ENCODE results near the gene TSPAN3. TPM values are rescaled to one million over a fixed set of nuclear protein-coding genes. Genes with fewer than 3 reads are reported as not detected.

TSPAN3 gene
- total RNA-seq, 1 donor from 2014 or later = 533 TPM

DNA sequence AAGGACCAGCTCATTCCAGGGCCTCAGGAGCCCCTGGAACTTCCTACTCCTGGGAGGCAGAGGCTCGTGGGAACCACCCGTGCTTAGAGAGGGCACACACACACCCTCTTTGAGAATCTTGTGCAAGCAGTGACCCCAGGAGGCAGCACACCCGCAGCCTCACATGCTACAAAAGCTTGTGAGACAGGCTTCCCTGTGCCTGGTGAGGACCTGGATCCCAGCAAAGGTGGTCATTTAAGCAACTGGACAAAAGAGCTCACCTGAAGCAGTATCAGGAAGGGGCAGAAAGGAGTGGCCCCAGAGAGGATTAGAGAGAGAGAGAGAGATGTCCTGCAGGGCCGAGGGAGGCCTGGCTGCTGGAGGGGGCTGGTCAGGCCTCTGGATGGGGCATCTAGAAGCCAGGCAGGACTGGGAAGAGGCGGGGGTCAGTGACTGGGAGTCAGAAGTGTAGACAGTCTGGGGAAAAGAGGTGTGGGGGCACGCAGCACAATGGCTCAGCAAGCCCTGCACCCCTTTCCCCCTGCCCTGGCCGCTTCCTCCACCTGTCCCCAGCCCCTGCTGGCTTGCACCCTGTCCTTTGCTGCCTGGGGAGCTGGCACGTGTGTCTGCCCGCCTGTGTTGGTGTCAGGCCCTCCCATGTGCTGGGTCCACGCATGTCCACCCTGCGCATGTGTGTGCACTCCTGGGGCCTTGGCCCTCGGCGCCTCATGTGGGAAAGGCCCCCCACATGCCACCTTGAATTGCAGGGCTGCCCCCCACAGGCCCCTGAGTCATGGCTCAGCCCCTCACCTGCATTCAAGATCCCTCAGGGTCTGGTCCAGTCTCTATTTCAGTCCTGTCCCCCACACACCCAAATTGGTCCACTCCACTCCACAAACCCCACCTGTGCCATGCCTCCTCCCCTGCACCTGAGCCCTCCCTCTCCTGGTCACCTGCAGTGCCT, 36.9 kb downstream of the TSPAN3 start:
- no peak for DNase-seq (ENCODE audit: low read depth)

DNA sequence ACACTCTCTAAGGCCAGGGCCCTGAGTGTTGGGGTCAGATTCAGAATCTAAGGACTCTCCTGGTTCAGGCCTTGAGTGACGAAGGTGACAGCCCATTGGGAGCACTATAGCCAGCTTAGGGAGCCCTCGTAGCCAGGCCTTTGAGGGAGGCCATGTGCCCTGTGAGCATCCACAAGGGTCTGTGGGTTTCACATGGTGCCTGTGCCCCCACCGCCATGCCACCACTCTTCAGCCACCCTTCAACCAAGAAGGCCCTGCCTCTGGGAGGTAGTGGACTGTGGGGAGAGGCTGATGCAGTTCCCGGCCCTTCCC, 37.5 kb downstream of the TSPAN3 start:
- DNase-seq (ENCODE audit: low read depth) = no peak

DNA sequence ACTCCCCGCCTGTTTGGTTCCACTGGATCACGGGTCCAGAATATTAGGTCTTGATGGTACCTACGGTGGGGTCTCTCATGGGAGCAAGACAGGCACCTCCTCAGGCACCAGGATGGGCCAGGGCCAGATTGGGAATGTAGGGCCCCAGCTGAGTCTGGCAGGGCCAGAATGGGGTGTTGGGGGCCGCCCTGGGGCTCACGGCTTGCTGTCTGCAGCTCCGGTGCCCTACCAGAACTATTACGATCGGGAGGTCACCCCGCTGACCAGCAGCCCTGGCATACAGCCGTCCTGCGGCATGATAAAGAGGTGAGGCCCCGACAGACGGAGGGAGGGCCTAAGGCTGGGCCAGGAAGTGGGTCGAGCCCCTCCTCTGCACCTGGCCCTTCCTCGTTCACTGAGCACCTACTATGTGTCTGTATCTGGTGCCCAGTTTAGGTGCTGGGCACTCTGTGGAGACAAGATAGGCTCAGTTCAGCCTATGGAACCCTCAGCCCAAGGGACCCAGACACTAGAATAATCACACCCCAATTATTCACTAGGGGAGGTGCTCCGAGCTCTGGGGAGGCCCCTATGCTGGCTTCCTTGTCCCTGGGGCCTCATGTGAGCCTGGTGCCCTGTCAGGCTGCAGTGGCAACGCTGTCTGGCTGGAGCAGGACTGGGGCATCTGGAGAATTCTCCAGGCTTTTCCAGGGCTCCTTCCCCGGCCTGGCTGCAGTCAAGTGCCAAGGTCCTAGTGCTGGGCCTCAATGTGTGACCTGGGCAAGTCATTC, 38.1 kb downstream of the TSPAN3 start:
- no peak for DNase-seq (ENCODE audit: low read depth)

DNA sequence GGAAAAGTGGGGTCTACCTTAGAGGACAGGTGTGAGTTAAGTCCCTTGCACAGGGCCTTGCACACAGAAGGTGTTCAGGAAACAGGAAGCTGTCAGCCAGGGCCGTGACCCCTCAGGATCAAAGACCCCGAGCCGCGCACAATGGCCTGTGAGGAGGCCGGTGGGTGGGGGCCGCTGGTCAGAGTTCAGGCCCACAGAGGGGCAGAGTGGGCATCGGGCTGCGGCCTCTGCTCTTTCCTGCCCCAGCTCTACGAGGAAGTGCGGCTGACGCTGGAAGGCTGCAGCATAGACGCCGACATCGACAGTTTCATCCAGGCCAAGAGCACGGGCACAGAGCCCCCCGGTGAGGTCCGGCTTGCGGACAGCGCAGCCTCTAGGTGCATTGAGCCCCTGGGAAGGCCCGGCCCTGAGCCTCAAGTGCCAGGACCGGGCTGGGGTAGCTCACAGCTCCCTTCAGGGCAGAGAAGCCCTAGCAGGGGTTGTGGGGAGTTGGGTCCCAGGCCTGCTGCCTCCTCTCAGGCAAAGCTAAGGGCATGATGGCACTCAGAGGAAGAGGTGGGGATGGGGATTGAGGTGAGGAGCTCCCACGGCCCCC, 38.8 kb downstream of the TSPAN3 start:
- DNase-seq (ENCODE audit: low read depth) = no peak

DNA sequence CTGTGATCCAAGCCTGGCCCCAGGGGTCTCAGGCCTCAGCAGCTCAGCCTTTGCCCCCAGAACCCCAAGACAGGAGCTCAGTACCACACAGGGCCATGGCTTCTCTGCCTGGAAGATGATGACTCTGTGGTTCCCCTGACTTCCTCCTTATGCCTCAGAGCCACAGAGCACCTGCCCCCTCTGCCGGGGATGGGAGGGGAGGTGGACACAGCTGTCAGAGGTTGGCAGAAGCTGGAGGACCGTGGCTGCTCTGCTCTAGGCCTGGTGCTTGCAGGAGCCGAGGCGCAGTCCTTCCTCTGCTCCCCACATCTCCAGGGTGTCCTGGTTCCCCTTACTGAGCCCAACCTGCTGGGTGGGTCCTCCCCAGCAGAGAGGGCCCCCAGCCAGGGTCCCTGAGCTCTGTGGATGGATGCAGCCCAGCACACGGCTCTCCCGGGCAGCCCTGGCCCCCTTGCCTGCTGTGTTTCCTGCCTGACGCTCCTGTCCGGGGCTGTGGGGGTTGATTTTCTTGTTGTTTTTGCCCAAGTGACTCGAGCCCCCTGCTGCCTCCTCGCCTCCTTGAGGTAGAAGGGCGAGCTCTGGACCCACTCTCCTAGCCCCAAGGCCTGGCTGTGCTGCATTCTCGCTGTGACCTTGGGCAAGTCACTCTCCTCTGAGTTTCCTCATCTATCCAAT, 39.4 kb downstream of the TSPAN3 start:
- DNase-seq (ENCODE audit: low read depth) = no peak

DNA sequence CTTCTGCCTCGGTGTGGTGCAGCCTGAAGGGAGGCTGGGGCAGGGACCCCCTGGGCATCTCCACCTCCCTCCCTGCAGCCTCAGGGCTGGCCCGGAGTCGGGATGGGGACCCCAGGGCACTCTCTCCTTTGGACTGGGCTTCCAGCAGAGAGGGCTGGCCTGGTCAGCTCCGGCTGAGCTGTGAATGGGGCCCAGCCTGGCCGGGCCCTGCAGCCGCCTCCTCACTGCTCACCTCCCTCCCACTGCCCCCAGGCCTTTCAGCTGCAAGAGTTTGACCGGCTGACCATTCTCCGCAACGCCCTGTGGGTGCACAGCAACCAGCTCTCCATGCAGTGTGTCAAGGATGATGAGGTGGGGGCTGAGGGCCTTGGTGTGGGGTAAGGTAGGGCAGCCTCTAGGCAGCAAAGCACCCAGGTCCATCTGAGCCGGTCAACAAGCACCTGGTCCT, 40.0 kb downstream of the TSPAN3 start:
- DNase-seq (ENCODE audit: low read depth) = no peak

DNA sequence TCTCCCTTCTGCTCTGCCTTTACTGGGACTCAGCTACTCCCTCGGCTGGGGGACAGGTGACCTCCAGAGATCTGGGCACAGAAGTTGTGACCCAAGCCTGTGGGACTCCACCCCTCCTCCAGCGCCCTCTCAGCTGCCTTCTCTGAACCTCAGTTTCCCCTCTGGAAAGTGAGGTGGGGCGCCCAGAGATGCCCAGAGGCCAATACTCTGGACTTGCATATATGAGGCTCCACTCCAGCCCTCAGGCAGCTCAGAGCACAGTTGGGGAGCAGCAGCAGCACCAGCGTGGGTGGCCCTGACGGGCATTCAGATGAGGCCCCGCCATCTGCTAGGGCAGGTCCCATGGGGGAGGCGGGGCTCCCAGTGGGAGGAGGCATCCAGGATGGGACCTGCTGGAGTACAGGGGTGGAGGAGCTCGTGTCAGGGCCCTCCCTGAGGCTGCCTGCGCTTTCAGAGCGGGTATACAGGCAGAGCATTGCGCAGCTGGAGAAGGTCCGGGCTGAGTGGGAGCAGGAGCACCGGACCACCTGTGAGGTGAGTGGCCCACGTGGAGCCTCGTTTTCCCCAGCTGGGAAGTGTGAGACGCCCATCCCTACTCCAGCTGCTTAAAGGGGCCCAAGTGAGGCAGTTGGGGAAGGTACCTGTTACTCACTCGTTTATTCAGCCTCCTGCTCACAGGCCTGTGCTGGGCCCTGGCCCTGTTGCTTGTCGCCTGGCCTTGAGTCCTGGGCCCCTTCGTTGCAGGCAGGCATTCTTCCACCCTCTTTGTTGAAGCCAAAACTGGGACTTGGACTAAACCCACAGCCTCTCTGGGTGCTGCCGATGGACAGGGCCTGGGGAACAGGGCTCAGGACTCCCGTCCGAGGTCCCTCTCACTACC, 40.6 kb downstream of the TSPAN3 start:
- DNase-seq (ENCODE audit: low read depth) = no peak

DNA sequence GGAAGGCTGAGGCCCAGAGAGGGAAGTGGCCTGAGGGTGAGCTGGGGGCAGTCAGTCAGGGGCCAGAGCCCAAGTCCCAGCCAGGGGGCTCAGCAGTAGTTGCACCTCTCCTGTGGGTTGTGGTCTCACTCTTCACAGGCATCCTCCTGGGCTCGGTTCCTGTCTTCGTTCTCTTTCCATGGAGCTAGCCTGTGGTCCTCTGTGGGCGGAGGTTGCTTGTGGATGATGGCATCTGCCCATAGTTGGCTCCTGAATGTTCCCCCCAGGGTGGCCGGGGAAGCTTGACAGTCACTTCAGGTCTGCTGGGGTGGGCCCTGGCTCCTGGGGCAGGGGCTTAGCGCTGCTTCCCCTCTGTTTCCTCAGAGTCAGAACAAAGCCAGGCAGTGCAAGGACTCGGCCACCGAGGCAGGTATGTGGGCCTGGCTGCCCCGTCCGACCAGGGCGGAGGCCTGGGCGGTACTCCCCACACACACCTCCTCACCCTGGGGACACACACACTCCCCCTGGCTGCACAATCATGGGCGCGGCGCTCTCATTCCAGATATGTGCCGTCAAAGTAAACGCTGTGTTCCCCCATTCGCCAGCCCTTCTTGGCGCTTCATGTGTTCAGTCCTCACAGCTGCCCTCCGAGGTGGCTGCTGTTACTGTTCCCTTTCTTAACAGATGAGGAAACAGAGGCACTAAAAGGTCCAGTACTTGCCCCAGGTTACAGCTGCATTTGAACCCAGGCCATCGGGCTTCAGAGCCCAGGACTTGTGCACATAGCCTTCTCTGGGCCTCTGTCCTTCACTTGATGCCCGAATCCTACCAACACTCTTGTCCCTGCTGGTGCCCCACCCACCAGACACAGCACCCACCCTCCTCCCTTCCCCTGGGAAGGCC, 41.5 kb downstream of the TSPAN3 start:
- DNase-seq (ENCODE audit: low read depth) = no peak

DNA sequence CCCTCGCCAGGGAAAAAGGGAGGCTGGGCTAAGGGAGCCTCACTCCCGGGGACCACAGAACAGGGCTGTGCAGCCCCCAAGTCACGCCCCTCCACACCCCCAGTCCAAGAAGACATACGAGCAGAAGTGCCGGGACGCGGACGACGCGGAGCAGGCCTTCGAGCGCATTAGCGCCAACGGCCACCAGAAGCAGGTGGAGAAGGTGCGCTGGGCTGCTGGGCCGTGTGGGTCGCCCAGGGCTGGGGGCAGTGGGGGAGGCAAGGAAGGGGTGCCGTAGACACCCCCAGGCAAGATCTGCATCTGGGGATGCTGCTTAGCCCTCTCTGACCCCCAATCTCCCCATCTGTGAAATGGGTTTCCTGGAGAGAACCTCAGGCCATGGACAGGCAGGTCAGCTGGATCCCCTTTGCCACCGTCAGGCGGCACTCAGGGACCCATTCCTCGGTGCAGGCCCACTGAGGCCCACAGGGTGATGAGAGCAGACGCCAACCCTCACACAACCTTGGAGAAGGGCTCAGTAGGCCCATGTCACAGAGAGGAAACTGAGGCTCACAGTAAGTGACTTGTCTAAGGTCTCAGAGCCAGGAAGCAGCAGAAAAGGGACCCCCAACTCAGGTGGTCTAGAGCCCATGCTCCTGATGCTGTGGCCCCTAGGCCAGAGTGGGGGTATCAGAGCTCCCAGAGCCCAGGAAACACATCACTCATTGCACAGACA, 42.3 kb downstream of the TSPAN3 start:
- DNase-seq (ENCODE audit: low read depth) = no peak

DNA sequence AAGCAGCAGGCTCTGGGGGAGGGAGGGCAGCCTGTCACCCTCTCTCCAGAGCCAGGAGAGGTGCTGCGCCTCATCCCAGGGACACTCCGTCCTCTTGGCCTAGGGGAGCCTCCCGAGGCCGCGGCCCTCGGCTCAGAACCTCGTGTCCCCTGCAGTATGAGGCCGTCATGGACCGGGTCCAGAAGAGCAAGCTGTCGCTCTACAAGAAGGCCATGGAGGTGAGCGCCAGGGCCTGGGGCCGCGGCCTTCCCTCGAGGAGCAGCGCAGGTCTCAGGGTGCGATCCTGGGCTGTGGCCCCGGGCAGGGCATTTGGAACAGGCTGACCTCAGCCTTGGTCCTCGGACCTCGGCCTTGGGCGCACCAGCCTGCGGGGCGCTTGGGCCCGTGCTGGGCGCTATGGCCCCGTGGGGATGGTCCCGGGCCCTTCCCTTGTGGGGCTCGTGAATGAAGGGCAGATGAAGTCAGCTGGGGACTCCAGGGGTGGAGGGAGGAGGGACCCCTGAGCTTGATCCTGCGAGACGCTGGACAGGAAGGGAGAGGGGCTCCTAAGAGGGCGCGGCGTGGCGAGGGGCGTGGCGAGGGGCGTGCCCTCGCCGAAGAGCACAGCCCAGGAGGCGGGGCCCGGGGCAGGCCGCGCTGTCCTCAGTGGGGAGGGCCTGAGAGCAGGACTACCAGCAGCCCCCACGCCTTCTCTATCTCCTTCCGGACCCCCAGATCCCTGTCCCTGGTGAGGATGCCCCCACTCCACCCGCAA, 43.0 kb downstream of the TSPAN3 start:
- no peak for DNase-seq (ENCODE audit: low read depth)

DNA sequence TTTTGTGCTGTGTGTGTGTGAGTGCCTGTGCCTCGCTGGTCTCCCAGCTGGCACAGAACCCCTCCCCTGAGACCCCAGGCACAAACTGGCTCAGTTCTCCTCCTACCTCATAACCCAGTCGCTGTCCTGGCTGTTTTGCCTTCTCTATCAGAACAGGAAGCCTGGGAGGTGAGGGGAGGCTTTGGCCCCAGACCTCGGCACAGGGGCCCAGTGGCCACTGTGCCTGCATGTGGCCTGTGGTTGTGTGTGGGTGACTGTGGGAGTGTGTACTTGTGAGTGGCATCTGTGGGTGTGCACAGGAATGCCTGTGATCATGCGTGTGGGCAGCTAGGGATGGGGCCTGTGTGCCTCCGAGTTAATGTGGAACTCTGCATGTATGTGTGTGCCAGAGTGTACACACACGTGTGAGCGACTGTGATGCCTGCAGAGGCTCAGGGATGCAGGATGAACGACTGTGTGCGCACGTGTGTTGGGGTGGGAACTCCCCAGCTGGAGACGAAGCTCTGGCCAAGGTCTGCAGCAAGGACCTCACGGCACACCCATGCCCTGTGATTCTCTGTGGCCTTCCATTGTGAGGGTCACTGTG, 43.7 kb downstream of the TSPAN3 start:
- no peak for DNase-seq (ENCODE audit: low read depth)

DNA sequence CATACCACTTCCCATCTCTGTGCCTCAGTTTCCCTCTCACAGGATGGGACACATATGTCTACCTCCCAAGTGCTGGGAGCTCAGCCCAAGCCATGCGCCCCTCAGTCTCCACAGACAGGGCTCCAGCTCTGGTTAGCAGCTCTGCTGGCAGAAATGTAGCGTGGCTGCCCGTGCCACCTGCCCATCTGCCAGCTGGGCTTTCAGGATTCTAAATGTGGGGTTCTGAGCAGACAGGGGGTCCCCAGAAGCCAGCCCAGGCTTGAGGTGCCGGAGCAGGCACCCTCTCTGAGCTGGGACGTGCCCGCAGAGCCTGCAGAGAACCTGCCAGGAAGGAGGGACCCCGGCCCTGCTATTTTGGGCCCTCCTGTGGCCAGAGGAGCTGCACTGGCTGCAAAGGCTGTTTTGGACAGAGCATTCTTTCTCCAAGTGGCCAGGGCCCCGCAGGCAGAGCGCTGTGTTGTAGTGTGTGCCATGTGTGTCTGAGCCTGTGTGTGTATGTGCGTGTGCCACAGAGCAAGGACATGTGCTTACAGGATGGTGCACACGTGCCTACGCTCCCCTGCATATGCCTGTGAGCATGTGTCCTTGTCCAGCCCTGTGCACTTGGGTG, 44.3 kb downstream of the TSPAN3 start:
- DNase-seq (ENCODE audit: low read depth) = no peak

DNA sequence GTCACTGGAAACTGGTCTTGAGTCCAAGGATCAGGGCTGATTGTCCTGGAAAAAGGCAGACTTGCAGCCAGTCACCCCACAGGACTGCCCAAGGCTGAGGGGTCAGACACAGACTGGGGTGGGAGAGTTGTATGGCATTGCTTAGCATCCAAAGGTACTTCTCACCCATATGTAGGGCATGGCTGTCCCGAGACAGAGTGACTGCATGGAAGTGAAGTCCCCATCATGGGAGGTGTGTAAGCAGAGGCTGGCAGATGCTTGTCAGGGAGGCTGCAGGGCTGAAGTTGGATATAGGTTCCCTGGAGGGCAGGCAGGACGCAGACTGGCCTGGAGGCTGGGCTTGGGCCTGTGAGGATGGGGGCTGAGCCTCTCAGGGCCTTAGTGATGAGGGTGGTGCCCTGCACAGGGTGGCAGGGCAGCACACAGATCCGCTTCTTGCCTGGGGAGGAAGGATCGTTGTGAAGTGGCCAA, 44.9 kb downstream of the TSPAN3 start:
- DNase-seq (ENCODE audit: low read depth) = no peak

DNA sequence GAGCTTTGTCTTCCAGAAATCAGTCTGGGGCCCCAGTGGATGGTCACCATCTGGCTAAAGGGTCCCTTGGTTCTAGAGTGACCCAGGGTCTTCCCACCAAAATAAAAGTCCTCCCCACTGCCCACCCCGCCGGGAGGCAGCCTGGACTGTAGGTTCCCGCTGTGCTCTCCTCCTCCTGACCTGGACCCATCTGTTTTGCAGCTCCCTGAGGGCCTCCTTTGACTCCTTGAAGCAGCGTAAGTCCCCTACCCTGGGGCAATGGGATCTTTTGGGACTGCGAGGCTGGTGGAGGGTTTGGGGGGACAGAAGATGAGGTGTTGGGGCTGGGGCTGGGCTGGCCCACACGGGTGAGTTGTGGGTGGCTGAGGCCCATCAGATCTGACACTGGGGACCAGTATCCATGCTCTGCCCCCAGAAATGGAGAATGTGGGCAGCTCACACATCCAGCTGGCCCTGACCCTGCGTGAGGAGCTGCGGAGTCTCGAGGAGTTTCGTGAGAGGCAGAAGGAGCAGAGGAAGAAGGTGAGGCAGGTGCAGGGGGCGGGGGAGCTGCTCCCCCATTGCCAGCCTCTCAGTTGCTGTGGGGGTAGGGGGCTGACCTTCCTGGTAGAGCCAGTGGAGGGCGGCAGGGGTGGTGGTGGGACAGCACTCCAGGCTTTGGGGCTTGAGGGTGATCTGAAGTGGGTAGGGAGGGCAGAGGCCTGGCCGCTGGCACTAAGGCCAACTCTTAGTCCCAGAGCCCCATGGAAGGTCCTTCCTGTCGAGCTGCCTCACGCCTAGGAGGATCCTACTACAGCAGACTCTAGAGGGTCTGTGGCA, 45.6 kb downstream of the TSPAN3 start:
- no peak for DNase-seq (ENCODE audit: low read depth)

DNA sequence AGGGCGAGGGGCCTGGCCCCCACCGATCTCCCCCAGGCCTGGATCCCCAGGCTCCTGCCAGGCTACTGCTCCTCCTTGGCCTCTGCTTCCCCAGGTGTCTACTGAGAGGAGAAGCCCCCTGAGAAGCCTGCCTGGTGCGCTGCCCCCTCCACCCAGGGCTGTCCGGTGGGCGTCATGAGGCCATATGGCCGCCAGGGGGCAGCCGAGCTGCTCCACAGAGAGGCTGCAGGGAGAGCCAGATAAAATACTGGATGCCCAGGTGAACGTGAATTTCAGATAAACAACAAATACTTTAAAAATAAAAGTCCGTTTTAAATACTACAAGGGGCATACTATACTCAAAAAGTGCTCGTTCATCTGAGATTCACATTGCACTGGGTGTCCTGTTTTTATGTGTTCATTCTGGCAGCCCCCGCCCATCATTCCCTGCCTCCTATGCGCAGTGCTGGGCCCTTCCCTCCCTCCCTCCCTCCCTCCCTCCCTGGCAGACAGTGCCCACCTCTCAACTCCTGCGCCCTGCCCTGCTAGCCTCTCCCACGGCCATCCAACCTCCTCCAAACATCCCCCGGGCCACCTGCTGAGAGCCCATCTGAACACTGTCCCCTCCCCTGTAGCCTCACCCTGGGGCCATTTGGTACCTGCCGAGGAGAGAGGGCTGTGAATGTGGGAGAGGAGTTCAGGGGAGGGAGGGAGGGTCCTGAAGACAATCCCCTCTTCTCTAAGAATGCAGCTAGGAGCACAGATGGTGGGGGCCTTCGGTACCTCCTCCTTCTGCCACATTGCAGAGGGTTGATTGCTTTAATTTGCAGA, 46.4 kb downstream of the TSPAN3 start:
- DNase-seq (ENCODE audit: low read depth) = peak; percentile 9

Data from renal cortical epithelial cell (primary cell).